Measurements from ENCODE around the gene KIF26A. TPM values are rescaled to one million over a fixed set of nuclear protein-coding genes. Genes with fewer than 3 reads are reported as not detected.

KIF26A gene
- total and polyA plus RNA-seq, 2 experiments from 2014 or later: 3.5 to 5.0 TPM

- H3K9me3 ChIP-seq (ENCODE audit: low read depth): no peaks in the 10 kb centered on the region
- WGBS (ENCODE audit: low lambda C conversion rate, missing lambda C conversion rate): 9% methylated on average over 37 of the region's 47 CpGs
- TF ChIP-seq EZH2phosphoT487 (IDR thresholded peaks at IDR 0.05; ENCODE audit: low read depth, severe bottlenecking, unreplicated experiment) (peak; percentile 41), EZH2 (IDR thresholded peaks at IDR 0.05; ENCODE audit: borderline replicate concordance) (peak; percentile 42), CTCF (IDR thresholded peaks at IDR 0.05; ENCODE audit: poor library complexity) (peak; percentile 33)
- DNase-seq (ENCODE audit: low spot score): peak; percentile 65
- H2AFZ ChIP-seq: no peak overlapping the region
- H3K4me1 ChIP-seq (ENCODE audit: insufficient read depth): peaks cover 42% of the 10 kb centered on the region
- peaks cover 46% of the 10 kb centered on the region for H3K27me3 ChIP-seq
- H3K36me3 ChIP-seq (replicated peaks; ENCODE audit: insufficient read depth, low read depth): no peaks in the 10 kb centered on the region
- H4K20me1 ChIP-seq (ENCODE audit: insufficient read depth, poor library complexity, severe bottlenecking): no peaks in the 10 kb centered on the region
- H3K79me2 ChIP-seq: peaks cover 2% of the 10 kb centered on the region
- no peak overlapping the region for H3K27ac ChIP-seq
- no peaks in the 10 kb centered on the region for H3K9me2 ChIP-seq (replicated peaks; ENCODE audit: insufficient read depth)
- H3K4me3 ChIP-seq: no peak overlapping the region
- H3K4me2 ChIP-seq: peak overlapping the region; percentile 73
Observed at GRCh38 chr14:104135121-104135903, 3.1 kb upstream of the KIF26A start.

GRCh38 chr14:104135904-104136471 lies 2.4 kb upstream of the KIF26A start:
- peaks cover 46% of the 10 kb centered on the region for H3K27me3 ChIP-seq
- peaks cover 43% of the 10 kb centered on the region for H3K4me1 ChIP-seq (ENCODE audit: insufficient read depth)
- no peak overlapping the region for H3K4me3 ChIP-seq
- peak; percentile 60 for TF ChIP-seq EZH2 (IDR thresholded peaks at IDR 0.05; ENCODE audit: borderline replicate concordance)
- no peak for TF ChIP-seq CTCF (IDR thresholded peaks at IDR 0.05; ENCODE audit: poor library complexity)
- no peaks in the 10 kb centered on the region for H4K20me1 ChIP-seq (ENCODE audit: insufficient read depth, poor library complexity, severe bottlenecking)
- no peaks in the 10 kb centered on the region for H3K36me3 ChIP-seq (replicated peaks; ENCODE audit: insufficient read depth, low read depth)
- peaks cover 2% of the 10 kb centered on the region for H3K79me2 ChIP-seq
- H3K27ac ChIP-seq: no peak overlapping the region
- WGBS (ENCODE audit: low lambda C conversion rate, missing lambda C conversion rate): 4% methylated on average over 23 of the region's 78 CpGs
- no peaks in the 10 kb centered on the region for H3K9me3 ChIP-seq (ENCODE audit: low read depth)
- H2AFZ ChIP-seq: no peak overlapping the region
- peak overlapping the region; percentile 99 for H3K4me2 ChIP-seq
- no peaks in the 10 kb centered on the region for H3K9me2 ChIP-seq (replicated peaks; ENCODE audit: insufficient read depth)
- no peak for DNase-seq (ENCODE audit: low spot score)

- H3K4me3 ChIP-seq: no peak overlapping the region
- peaks cover 46% of the 10 kb centered on the region for H3K27me3 ChIP-seq
- no peak overlapping the region for H3K27ac ChIP-seq
- peak overlapping the region; percentile 99 for H3K4me2 ChIP-seq
- H3K36me3 ChIP-seq (replicated peaks; ENCODE audit: insufficient read depth, low read depth): no peaks in the 10 kb centered on the region
- H2AFZ ChIP-seq: no peak overlapping the region
- TF ChIP-seq CTCF (IDR thresholded peaks at IDR 0.05; ENCODE audit: poor library complexity): no peak
- peak; percentile 59 for TF ChIP-seq EZH2 (IDR thresholded peaks at IDR 0.05; ENCODE audit: borderline replicate concordance)
- TF ChIP-seq EZH2phosphoT487 (IDR thresholded peaks at IDR 0.05; ENCODE audit: low read depth, severe bottlenecking, unreplicated experiment): peak; percentile 32
- peaks cover 43% of the 10 kb centered on the region for H3K4me1 ChIP-seq (ENCODE audit: insufficient read depth)
- no peak for DNase-seq (ENCODE audit: low spot score)
- no peaks in the 10 kb centered on the region for H4K20me1 ChIP-seq (ENCODE audit: insufficient read depth, poor library complexity, severe bottlenecking)
- H3K79me2 ChIP-seq: peaks cover 2% of the 10 kb centered on the region
- H3K9me2 ChIP-seq (replicated peaks; ENCODE audit: insufficient read depth): no peaks in the 10 kb centered on the region
- H3K9me3 ChIP-seq (ENCODE audit: low read depth): no peaks in the 10 kb centered on the region
- WGBS (ENCODE audit: low lambda C conversion rate, missing lambda C conversion rate): 9% methylated on average over 53 of the region's 77 CpGs
Observed at GRCh38 chr14:104136472-104137296, 1.7 kb upstream of the KIF26A start.

Measured in hepatocyte (in vitro differentiated cells).